HL-60 (cell line): Measurements from ENCODE around the gene ROS1.

Experiments
- DNase-seq, 2 experiments: peaks; one replicate each; pipeline ENCODE4 v3.0.0-alpha.2; 2010 to 2020; ENCODE audit warnings: low read depth in 1 of 2, low spot score in 1 of 2
- H3K27ac ChIP-seq: fragments of 250-450 bp; sonication (Bioruptor Pico); replicated peaks from 2 replicates; pipeline ENCODE4 v1.5.1; 2020; ENCODE audit warnings: mild to moderate bottlenecking, moderate library complexity
- H3K27me3 ChIP-seq: fragments of 250-450 bp; sonication (Bioruptor Pico); 2 replicates; pipeline ENCODE4 v1.5.1; 2021; ENCODE audit warnings: mild to moderate bottlenecking, moderate library complexity; ENCODE audit not compliant: insufficient read depth, poor library complexity, severe bottlenecking
- H3K4me3 ChIP-seq: replicated peaks from 2 replicates; pipeline ENCODE4 v1.5.1; 2011; ENCODE audit warnings: mild to moderate bottlenecking, control low read depth, low read length; ENCODE audit not compliant: insufficient read depth
- GABPA ChIP-seq: IDR thresholded peaks from 2 replicates; pipeline ENCODE4 v1.6.1; 2012; ENCODE audit warnings: low read depth
- POLR2AphosphoS5 ChIP-seq: IDR thresholded peaks from 2 replicates; pipeline ENCODE4 v1.6.1; 2012; ENCODE audit warnings: low read depth
- SPI1 ChIP-seq: IDR thresholded peaks from 2 replicates; pipeline ENCODE4 v1.6.1; 2012; ENCODE audit warnings: low read depth, mild to moderate bottlenecking, borderline replicate concordance
- TF ChIP-seq, protein P1 (sequence below): IDR thresholded peaks from 2 replicates; pipeline ENCODE4 v1.6.1; 2012; ENCODE audit warnings: low read depth; ENCODE audit not compliant: insufficient replicate concordance
- TF ChIP-seq, protein P2 (sequence below): IDR thresholded peaks from one replicate; pipeline ENCODE4 v1.5.1; 2011; ENCODE audit warnings: low read length, control low read depth, inconsistent platforms; ENCODE audit not compliant: insufficient read depth

The ROS1 gene

DNA sequence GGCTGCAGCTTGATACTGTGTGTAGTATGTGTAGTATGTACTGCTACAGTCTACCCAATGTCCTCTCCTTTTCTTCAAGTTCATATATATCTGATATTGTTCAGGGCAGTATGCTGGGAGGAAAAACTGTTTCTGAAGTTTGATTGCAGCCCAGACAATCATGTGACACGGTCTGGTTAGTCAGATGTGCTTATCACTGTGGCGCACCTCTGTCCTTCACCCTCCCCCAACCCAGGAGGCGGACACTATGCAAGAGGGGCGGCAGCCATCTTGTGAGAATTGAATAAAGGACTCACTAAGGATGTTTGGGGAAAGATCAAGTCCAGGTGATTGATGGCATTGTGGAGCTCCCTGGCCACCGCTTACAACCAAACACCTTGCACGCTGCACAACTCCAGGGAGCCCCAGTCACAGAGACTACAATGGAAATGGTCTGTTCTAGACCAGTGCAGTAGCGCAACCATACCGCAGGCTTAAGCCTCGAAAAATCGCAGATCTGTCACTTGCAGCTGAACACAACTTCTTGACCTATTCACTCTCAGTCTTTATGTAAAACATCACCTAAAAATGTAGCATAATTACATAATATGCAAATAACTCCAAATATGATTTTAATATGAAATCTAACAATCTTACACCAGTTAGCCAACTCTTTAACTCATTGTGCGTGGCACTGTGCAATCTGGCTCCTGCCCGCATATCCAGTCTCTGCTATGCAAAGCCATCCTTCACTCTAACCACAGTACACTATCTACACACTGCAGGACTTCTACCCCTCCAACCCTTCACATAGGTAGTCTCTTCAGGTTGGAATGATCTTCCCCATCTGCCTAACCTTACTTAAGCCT is 81.1 kb downstream of the ROS1 start:
- Histone ChIP-seq H3K4me3 (no peak overlapping the region), H3K27ac (no peak overlapping the region), H3K27me3 (peaks cover 6% of the 10 kb centered on the region)
- TF ChIP-seq, protein P1, sequence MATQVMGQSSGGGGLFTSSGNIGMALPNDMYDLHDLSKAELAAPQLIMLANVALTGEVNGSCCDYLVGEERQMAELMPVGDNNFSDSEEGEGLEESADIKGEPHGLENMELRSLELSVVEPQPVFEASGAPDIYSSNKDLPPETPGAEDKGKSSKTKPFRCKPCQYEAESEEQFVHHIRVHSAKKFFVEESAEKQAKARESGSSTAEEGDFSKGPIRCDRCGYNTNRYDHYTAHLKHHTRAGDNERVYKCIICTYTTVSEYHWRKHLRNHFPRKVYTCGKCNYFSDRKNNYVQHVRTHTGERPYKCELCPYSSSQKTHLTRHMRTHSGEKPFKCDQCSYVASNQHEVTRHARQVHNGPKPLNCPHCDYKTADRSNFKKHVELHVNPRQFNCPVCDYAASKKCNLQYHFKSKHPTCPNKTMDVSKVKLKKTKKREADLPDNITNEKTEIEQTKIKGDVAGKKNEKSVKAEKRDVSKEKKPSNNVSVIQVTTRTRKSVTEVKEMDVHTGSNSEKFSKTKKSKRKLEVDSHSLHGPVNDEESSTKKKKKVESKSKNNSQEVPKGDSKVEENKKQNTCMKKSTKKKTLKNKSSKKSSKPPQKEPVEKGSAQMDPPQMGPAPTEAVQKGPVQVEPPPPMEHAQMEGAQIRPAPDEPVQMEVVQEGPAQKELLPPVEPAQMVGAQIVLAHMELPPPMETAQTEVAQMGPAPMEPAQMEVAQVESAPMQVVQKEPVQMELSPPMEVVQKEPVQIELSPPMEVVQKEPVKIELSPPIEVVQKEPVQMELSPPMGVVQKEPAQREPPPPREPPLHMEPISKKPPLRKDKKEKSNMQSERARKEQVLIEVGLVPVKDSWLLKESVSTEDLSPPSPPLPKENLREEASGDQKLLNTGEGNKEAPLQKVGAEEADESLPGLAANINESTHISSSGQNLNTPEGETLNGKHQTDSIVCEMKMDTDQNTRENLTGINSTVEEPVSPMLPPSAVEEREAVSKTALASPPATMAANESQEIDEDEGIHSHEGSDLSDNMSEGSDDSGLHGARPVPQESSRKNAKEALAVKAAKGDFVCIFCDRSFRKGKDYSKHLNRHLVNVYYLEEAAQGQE, result no peak
- TF ChIP-seq, protein P2, sequence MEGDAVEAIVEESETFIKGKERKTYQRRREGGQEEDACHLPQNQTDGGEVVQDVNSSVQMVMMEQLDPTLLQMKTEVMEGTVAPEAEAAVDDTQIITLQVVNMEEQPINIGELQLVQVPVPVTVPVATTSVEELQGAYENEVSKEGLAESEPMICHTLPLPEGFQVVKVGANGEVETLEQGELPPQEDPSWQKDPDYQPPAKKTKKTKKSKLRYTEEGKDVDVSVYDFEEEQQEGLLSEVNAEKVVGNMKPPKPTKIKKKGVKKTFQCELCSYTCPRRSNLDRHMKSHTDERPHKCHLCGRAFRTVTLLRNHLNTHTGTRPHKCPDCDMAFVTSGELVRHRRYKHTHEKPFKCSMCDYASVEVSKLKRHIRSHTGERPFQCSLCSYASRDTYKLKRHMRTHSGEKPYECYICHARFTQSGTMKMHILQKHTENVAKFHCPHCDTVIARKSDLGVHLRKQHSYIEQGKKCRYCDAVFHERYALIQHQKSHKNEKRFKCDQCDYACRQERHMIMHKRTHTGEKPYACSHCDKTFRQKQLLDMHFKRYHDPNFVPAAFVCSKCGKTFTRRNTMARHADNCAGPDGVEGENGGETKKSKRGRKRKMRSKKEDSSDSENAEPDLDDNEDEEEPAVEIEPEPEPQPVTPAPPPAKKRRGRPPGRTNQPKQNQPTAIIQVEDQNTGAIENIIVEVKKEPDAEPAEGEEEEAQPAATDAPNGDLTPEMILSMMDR, result no peak
- TF ChIP-seq POLR2AphosphoS5 (no peak), SPI1 (no peak), GABPA (no peak)
- DNase-seq, result no peak

DNA sequence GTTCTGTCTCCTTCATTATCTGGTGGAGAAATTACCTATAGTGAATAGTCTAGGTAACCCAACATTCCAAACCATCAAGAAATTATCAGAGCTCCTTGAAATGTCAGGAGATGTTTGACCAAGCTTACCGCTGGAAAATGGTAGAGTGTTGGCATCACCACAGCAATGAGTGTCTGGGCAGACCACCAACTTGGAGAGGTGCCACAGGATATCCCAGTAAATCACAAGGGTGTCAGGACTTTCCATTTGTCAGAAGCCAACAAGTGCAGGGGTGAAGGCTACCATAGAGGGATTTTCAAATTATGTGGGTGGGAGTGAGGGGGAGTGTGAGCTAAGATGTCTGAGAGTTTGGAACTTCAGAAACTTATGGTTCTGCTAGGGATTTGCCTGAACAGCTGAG is 87.2 kb downstream of the ROS1 start:
- H3K27ac ChIP-seq, result no peak overlapping the region
- TF ChIP-seq SPI1, result no peak
- TF ChIP-seq GABPA, result no peak
- TF ChIP-seq POLR2AphosphoS5, result no peak
- TF ChIP-seq, protein P1, result no peak
- TF ChIP-seq, protein P2, result no peak
- no peak overlapping the region for H3K4me3 ChIP-seq
- H3K27me3 ChIP-seq, result peaks cover 8% of the 10 kb centered on the region
- no peak for DNase-seq

DNA sequence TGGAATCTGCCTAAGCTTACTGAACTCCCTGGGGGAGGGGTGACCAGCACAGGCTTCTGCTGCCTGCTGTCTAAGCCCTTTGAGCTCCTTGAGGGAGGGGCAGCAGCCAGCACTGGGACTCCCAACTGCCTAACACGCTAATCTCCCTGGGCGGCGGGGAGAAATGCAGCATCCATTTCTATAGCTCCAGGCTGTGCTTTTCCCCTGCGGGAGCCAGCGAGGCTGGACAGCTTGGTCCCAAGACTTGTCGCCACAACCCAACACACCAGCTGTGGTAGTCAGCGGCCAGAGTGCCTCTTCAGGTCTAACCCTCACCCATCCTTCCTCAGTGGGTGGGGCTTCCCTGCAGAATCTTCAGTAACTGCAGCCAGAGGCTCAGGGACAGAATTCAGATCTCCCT is 95.8 kb downstream of the ROS1 start:
- no peak overlapping the region for H3K4me3 ChIP-seq
- TF ChIP-seq SPI1 (no peak), POLR2AphosphoS5 (no peak), GABPA (no peak)
- TF ChIP-seq, protein P2, result no peak
- TF ChIP-seq, protein P1, result no peak

More for the DNA sequence above, 95.8 kb downstream of the ROS1 start:
- H3K27me3 ChIP-seq, result peaks cover 5% of the 10 kb centered on the region
- no peak overlapping the region for H3K27ac ChIP-seq
- DNase-seq, result no peak
